ENCODE results near the gene RGP1. TPM values are rescaled to one million over a fixed set of nuclear protein-coding genes. Genes with fewer than 3 reads are reported as not detected.

RGP1 gene
- total and polyA plus RNA-seq, 7 donors = 10.7 to 51.0 (median 34.6) TPM

- intact Hi-C loops (cut with DNase I) = loop anchor here in 1 of 2 donors (10.0 kb wide), 1 partner anchor 299 kb away; no protein-coding TSS in a partner anchor
- no peaks in the 10 kb centered on the region for H3K9me3 ChIP-seq
- no peak for ATAC-seq
- no peaks in the 10 kb centered on the region for H3K4me1 ChIP-seq
- no peak overlapping the region for H3K4me3 ChIP-seq
- no peaks in the 10 kb centered on the region for H3K27me3 ChIP-seq (ENCODE audit: insufficient read depth in 3 of 3, low read length in 2 of 3)
- no peak for TF ChIP-seq CTCF (IDR thresholded peaks at IDR 0.05)
- DNase-seq = no peak
- WGBS, 3 donors = 91 to 94% (median 92%) methylated on average over 24 to 26 of the region's 26 CpGs
- peaks cover 30 to 100% of the 10 kb centered on the region in 2 donors for H3K36me3 ChIP-seq (ENCODE audit: insufficient read depth in 1 of 2, low read depth in 1 of 2)
- no peak overlapping the region for H3K27ac ChIP-seq
Observed at GRCh38 chr9:35703906-35704672, 45.0 kb upstream of the RGP1 start.

- intact Hi-C loops (cut with DNase I) = loop anchor here in 1 of 2 donors (10.0 kb wide), 1 partner anchor 301 kb away; no protein-coding TSS in a partner anchor
- no peaks in the 10 kb centered on the region for H3K9me3 ChIP-seq
- no peaks in the 10 kb centered on the region for H3K27me3 ChIP-seq (ENCODE audit: insufficient read depth in 3 of 3, low read length in 2 of 3)
- no peak overlapping the region for H3K27ac ChIP-seq
- no peaks in the 10 kb centered on the region for H3K4me1 ChIP-seq
- peaks cover 18 to 99% of the 10 kb centered on the region in 2 donors for H3K36me3 ChIP-seq (ENCODE audit: insufficient read depth in 1 of 2, low read depth in 1 of 2)
- no peak overlapping the region for H3K4me3 ChIP-seq
- ATAC-seq (no peak), DNase-seq (no peak)
- no peak for TF ChIP-seq CTCF (IDR thresholded peaks at IDR 0.05)
- 73 to 89% (median 76%) methylated on average over 8 of the region's 8 CpGs for WGBS, 3 donors
Observed at GRCh38 chr9:35705372-35705771, 43.7 kb upstream of the RGP1 start.

GRCh38 chr9:35705836-35706430 is 43.2 kb upstream of the RGP1 start:
- H3K4me3 ChIP-seq = no peak overlapping the region
- no peak for DNase-seq
- WGBS, 3 donors = 88 to 90% (median 88%) methylated on average over 7 of the region's 7 CpGs
- H3K27ac ChIP-seq = no peak overlapping the region
- peaks cover 21 to 99% of the 10 kb centered on the region in 2 donors for H3K36me3 ChIP-seq (ENCODE audit: insufficient read depth in 1 of 2, low read depth in 1 of 2)
- intact Hi-C loops (cut with DNase I) = loop anchor here in 1 of 2 donors (10.0 kb wide), 1 partner anchor 301 kb away; no protein-coding TSS in a partner anchor
- no peaks in the 10 kb centered on the region for H3K4me1 ChIP-seq
- TF ChIP-seq CTCF (IDR thresholded peaks at IDR 0.05) = no peak
- no peaks in the 10 kb centered on the region for H3K27me3 ChIP-seq (ENCODE audit: insufficient read depth in 3 of 3, low read length in 2 of 3)
- peak in 2 of 4 donors; percentile 12 to 23 for ATAC-seq
- no peaks in the 10 kb centered on the region for H3K9me3 ChIP-seq

- H3K4me1 ChIP-seq = no peaks in the 10 kb centered on the region
- no peak for ATAC-seq
- intact Hi-C loops (cut with DNase I) = loop anchor here in 1 of 2 donors (10.0 kb wide), 1 partner anchor 302 kb away; no protein-coding TSS in a partner anchor
- no peak for DNase-seq
- peaks cover 21 to 99% of the 10 kb centered on the region in 2 donors for H3K36me3 ChIP-seq (ENCODE audit: insufficient read depth in 1 of 2, low read depth in 1 of 2)
- H3K27ac ChIP-seq = no peak overlapping the region
- TF ChIP-seq CTCF (IDR thresholded peaks at IDR 0.05) = no peak
- H3K4me3 ChIP-seq = no peak overlapping the region
- no peaks in the 10 kb centered on the region for H3K27me3 ChIP-seq (ENCODE audit: insufficient read depth in 3 of 3, low read length in 2 of 3)
- H3K9me3 ChIP-seq = no peaks in the 10 kb centered on the region
- 85 to 96% (median 88%) methylated on average over 10 of the region's 10 CpGs for WGBS, 3 donors
Observed at GRCh38 chr9:35706951-35707350, 42.1 kb upstream of the RGP1 start.

All from psoas muscle (tissue), 8 donors.